MM.1S (cell line): Measurements from ENCODE around the gene TAF1B.

Experiments
- DNase-seq: peaks from one replicate; pipeline ENCODE4 v3.0.0-alpha.2; 2015
- H2AFZ ChIP-seq: fragments of 300-600 bp; sonication (generic); 2 replicates; pipeline ENCODE4 v1.6.0; 2016; ENCODE audit warnings: antibody characterized with exemption, low read length
- H3F3A ChIP-seq: fragments of 300-600 bp; sonication (generic); 2 replicates; pipeline ENCODE4 v1.6.1; 2016; ENCODE audit warnings: mild to moderate bottlenecking, antibody characterized with exemption, low read length, moderate library complexity, mixed read lengths; ENCODE audit not compliant: insufficient read depth
- H3K27ac ChIP-seq: fragments of 300-600 bp; sonication (generic); 2 replicates; pipeline ENCODE4 v1.5.1; 2016; ENCODE audit warnings: mild to moderate bottlenecking, low read length
- H3K27me3 ChIP-seq: fragments of 300-600 bp; sonication (generic); replicated peaks from 2 replicates; pipeline ENCODE4 v1.6.0; 2016; ENCODE audit warnings: low read length; ENCODE audit not compliant: insufficient read depth
- H3K36me3 ChIP-seq: fragments of 300-600 bp; sonication (generic); replicated peaks from 2 replicates; pipeline ENCODE4 v1.6.1; 2016; ENCODE audit warnings: mild to moderate bottlenecking, low read length, mixed read lengths; ENCODE audit not compliant: insufficient read depth
- H3K4me1 ChIP-seq: fragments of 300-600 bp; sonication (generic); 2 replicates; pipeline ENCODE4 v1.6.1; 2016; ENCODE audit warnings: low read length, mixed read lengths
- H3K4me2 ChIP-seq: fragments of 300-600 bp; sonication (generic); 2 replicates; pipeline ENCODE4 v1.6.0; 2016; ENCODE audit warnings: low read depth, low read length
- H3K4me3 ChIP-seq: fragments of 300-600 bp; sonication (generic); 2 replicates; pipeline ENCODE4 v1.5.1; 2016; ENCODE audit warnings: low read length, mixed read lengths
- H3K79me2 ChIP-seq: fragments of 300-600 bp; sonication (generic); 2 replicates; pipeline ENCODE4 v1.6.1; 2016; ENCODE audit warnings: mixed run types, low read length, mixed read lengths
- H3K9ac ChIP-seq: fragments of 300-600 bp; sonication (generic); 2 replicates; pipeline ENCODE4 v1.6.1; 2016; ENCODE audit warnings: low read length, mixed read lengths
- H3K9me2 ChIP-seq: fragments of 300-600 bp; sonication (generic); replicated peaks from 2 replicates; pipeline ENCODE4 v1.6.1; 2016; ENCODE audit warnings: mild to moderate bottlenecking, low read length, mixed read lengths; ENCODE audit not compliant: insufficient read depth
- H3K9me3 ChIP-seq: fragments of 300-600 bp; sonication (generic); replicated peaks from 2 replicates; pipeline ENCODE4 v1.6.1; 2016; ENCODE audit warnings: mild to moderate bottlenecking, low read length, mixed read lengths; ENCODE audit not compliant: insufficient read depth
- H4K20me1 ChIP-seq: fragments of 300-600 bp; sonication (generic); 2 replicates; pipeline ENCODE4 v1.6.1; 2016; ENCODE audit warnings: mild to moderate bottlenecking, low read length, moderate library complexity, mixed read lengths; ENCODE audit not compliant: insufficient read depth
- CTCF ChIP-seq: fragments of 300-600 bp; sonication (generic); IDR thresholded peaks from 2 replicates; pipeline ENCODE4 v1.5.1; 2016; ENCODE audit warnings: antibody characterized with exemption, low read length, mixed read lengths
- EZH2 ChIP-seq: fragments of 300-600 bp; sonication (generic); optimal IDR thresholded peaks from 2 replicates; pipeline ENCODE3; 2017; ENCODE audit warnings: low read depth, mild to moderate bottlenecking, antibody characterized with exemption, low read length, mixed read lengths
- EZH2phosphoT487 ChIP-seq: fragments of 300-600 bp; sonication (generic); IDR thresholded peaks from 2 replicates; pipeline ENCODE4 v1.6.1; 2018; ENCODE audit warnings: antibody characterized with exemption, low read length

The TAF1B gene

GRCh38 chr2:9805435-9806297 lies 37.6 kb upstream of the TAF1B start:
- Histone ChIP-seq H3K79me2 (no peaks in the 10 kb centered on the region), H3K9ac (no peak overlapping the region), H3K27me3 (no peaks in the 10 kb centered on the region), H3K4me2 (no peak overlapping the region), H3K36me3 (no peaks in the 10 kb centered on the region), H3K9me3 (no peaks in the 10 kb centered on the region), H3K27ac (no peak overlapping the region), H3K4me1 (no peaks in the 10 kb centered on the region), H2AFZ (no peak overlapping the region), H4K20me1 (no peaks in the 10 kb centered on the region), H3K9me2 (no peaks in the 10 kb centered on the region), H3K4me3 (no peak overlapping the region), H3F3A (no peaks in the 10 kb centered on the region)
- DNase-seq: no peak
- TF ChIP-seq EZH2phosphoT487: no peak
- TF ChIP-seq EZH2: no peak
- TF ChIP-seq CTCF: no peak

DNA sequence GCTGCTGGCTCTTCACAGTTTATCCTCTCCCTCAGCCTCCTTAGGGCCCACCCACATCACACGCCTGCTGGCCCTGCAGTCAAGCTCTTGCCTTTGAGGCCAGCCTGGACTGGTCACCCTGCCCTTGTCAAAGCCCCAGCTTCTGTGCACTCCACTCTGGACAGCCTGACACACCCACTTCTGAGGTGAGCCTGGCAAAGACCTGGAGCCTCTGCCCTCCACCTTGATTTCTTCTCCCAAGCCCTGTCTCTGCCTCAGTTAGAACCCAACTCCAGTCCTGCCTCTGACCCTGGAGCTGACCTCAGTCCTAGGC lies 37.0 kb upstream of the TAF1B start:
- Histone ChIP-seq H3K4me3 (no peak overlapping the region), H3F3A (no peaks in the 10 kb centered on the region), H4K20me1 (no peaks in the 10 kb centered on the region), H3K9ac (no peak overlapping the region), H3K4me1 (no peaks in the 10 kb centered on the region), H3K27ac (no peak overlapping the region), H2AFZ (no peak overlapping the region), H3K9me2 (no peaks in the 10 kb centered on the region), H3K9me3 (no peaks in the 10 kb centered on the region), H3K4me2 (no peak overlapping the region), H3K36me3 (no peaks in the 10 kb centered on the region), H3K79me2 (no peaks in the 10 kb centered on the region), H3K27me3 (no peaks in the 10 kb centered on the region)
- TF ChIP-seq EZH2 (no peak), EZH2phosphoT487 (no peak), CTCF (no peak)
- DNase-seq: no peak

- H3K4me1 ChIP-seq: no peaks in the 10 kb centered on the region
- no peak overlapping the region for H3K4me3 ChIP-seq
- no peak for DNase-seq
- H3K9me3 ChIP-seq: no peaks in the 10 kb centered on the region
- H3K36me3 ChIP-seq: no peaks in the 10 kb centered on the region
- no peak overlapping the region for H2AFZ ChIP-seq
- TF ChIP-seq EZH2 (no peak), CTCF (no peak), EZH2phosphoT487 (no peak)
- H3K4me2 ChIP-seq: no peak overlapping the region
- H3F3A ChIP-seq: no peaks in the 10 kb centered on the region
- no peaks in the 10 kb centered on the region for H4K20me1 ChIP-seq
- no peak overlapping the region for H3K27ac ChIP-seq
- H3K9ac ChIP-seq: no peak overlapping the region
- H3K9me2 ChIP-seq: no peaks in the 10 kb centered on the region
- no peaks in the 10 kb centered on the region for H3K27me3 ChIP-seq
- no peaks in the 10 kb centered on the region for H3K79me2 ChIP-seq
Measured at GRCh38 chr2:9806656-9807055, 36.6 kb upstream of the TAF1B start.
